Gastroesophageal sphincter (tissue), 3 donors: ENCODE measurements around the gene C1QTNF1.

ENCODE experiments used
- CTCF ChIP-seq, 4 experiments: fragments of 200-600 bp in 2 of 4; fragments of 450-650 bp in 2 of 4; sonication (generic) in 1 of 4; IDR thresholded peaks; one replicate each; pipeline ENCODE4 v1.5.1; 2017 to 2019; ENCODE audit warnings: antibody characterized with exemption in 4 of 4, mild to moderate bottlenecking in 2 of 4, moderate library complexity in 2 of 4
- EP300 ChIP-seq: sonication (generic); formaldehyde crosslinking; IDR thresholded peaks from one replicate; pipeline ENCODE4 v1.6.1; 2017; ENCODE audit warnings: antibody characterized with exemption, mild to moderate bottlenecking

- no peak for TF ChIP-seq EP300
- no peak for TF ChIP-seq CTCF (IDR thresholded peaks at IDR 0.05)
These were observed 26.1 kb upstream of the C1QTNF1 start for GRCh38 chr17:78997881-78998280.
